RWPE1 (cell line): ENCODE data around the gene ADISSP.
A peak's percentile ranks its signal among the peaks of the same experiment; 100 is the strongest.
"Not testable (repeated sequence)": the region's sequence is repeated elsewhere in the genome, so short reads cannot be mapped to it uniquely, and the experiment has no call there.

Experiments
- CTCF ChIA-PET: fragments of 350-600 bp; sonication (Branson Sonifier 250); formaldehyde crosslinking; extraction: SDS; loops from one replicate; lab custom pipeline; 2021; lab: Yijun Ruan, JAX
- POLR2A ChIA-PET: fragments of 400-600 bp; formaldehyde crosslinking; extraction: SDS; loops from one replicate; lab custom pipeline; 2020; ENCODE audit warnings: antibody characterized with exemption; ENCODE audit not compliant: low non-redundant PET; lab: Yijun Ruan, JAX
- DNase-seq: peaks from one replicate; pipeline ENCODE4 v3.0.0; 2012; ENCODE audit warnings: low spot score
- H3K27ac ChIP-seq: fragments of 450-650 bp; 2 replicates; pipeline ENCODE4 v1.5.1; 2017
- CTCF ChIP-seq: fragments of 450-650 bp; conservative IDR thresholded peaks from 2 replicates; pipeline ENCODE4 v1.5.1; 2017; ENCODE audit warnings: low read depth, mild to moderate bottlenecking

Gene ADISSP

GRCh38 chr20:3795511-3796468 lies 28.2 kb upstream of the ADISSP start, which contains the start of gene CDC25B:
Gene CDC25B, plus strand, starts transcription at chr20:3796310. Its CDS starts 222 bp downstream, at chr20:3796532.
- peak; percentile 93 for DNase-seq
- CTCF ChIA-PET = interaction anchor here (0.6 to 3.5 kb wide), 5 partner anchors 8 to 85 kb away, joined by 3 to 17 read pairs (median 5); partner anchors contain the start of gene AP5S1

GRCh38 chr20:3794701-3795420 lies 27.3 kb upstream of the ADISSP start:
- H3K27ac ChIP-seq = peak overlapping the region; percentile 100
- POLR2A ChIA-PET = interaction anchor here (1.3 kb wide), 1 partner anchor 26 kb away, joined by 4 read pairs; the partner anchor contains the start of gene AP5S1
- DNase-seq = no peak
- CTCF ChIA-PET = interaction anchor here (0.6 to 3.5 kb wide), 3 partner anchors 24 to 182 kb away, joined by 3 to 17 read pairs (median 7); partner anchors contain the start of gene AP5S1
- TF ChIP-seq CTCF = no peak

More at GRCh38 chr20:3795511-3796468, 28.2 kb upstream of the ADISSP start, which contains the start of gene CDC25B:
- H3K27ac ChIP-seq = peak within 1 kb of the TSS; percentile 100
- POLR2A ChIA-PET = interaction anchor here (0.5 to 1.3 kb wide), 4 partner anchors 9 to 1288 kb away, joined by 4 to 13 read pairs (median 6); partner anchors contain the start of genes AP5S1 and CENPB
- no peak for TF ChIP-seq CTCF

- CTCF ChIA-PET = interaction anchor here (3.5 kb wide), 1 partner anchor 24 kb away, joined by 17 read pairs; no protein-coding TSS in a partner anchor
- H3K27ac ChIP-seq = peak overlapping the region; percentile 100
- POLR2A ChIA-PET, DNase-seq: not testable (repeated sequence)
Observed at GRCh38 chr20:3794168-3794567, 26.6 kb upstream of the ADISSP start.

GRCh38 chr20:3789201-3789600 lies 21.6 kb upstream of the ADISSP start:
- DNase-seq = not testable (repeated sequence)
- ChIA-PET POLR2A (interaction anchor here (0.7 kb wide), 1 partner anchor 23 kb away, joined by 4 read pairs; no protein-coding TSS in a partner anchor), CTCF (interaction anchor here (0.6 kb wide), 1 partner anchor 31 kb away, joined by 5 read pairs; the partner anchor contains the start of gene AP5S1)
- H3K27ac ChIP-seq = peak overlapping the region; percentile 37

GRCh38 chr20:3788685-3789155 lies 21.2 kb upstream of the ADISSP start:
- TF ChIP-seq CTCF = no peak
- H3K27ac ChIP-seq = peak overlapping the region; percentile 37
- DNase-seq = no peak
- ChIA-PET CTCF (interaction anchor here (0.6 to 1.4 kb wide), 3 partner anchors 32 to 112 kb away, joined by 4 to 5 read pairs (median 4); partner anchors contain the start of gene AP5S1), POLR2A (no interaction called here)

DNA sequence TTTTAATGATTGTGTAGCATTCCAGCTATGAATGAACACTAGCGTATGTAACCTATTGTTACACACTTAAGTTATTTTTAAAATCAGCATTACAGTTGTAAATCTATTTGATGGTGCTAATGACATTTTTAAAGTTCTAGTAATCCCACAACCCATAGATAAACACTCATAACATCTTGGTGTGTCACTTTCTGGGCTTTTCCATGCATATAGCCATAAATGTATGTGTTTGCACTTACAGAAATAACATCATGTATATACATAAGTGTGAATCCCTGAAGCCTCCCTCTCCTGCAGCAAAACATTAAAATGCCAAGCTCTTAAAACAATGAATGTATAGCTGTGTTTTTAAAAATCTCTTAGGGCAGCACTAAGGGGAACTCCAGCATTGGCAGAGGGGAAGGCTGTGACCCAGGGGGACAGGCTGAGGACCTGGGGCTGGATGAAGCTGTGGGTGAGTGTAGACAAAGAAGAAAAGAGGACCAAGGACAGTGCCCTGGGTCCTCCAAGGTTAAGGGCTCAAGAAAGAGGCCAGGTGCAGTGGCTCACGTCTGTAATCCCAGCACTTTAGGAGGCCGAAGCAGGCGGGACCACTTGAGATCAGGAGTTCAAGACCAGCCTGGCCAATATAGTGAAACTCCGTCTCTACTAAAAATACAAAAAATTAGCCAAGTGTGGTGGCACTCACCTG lies 19.9 kb upstream of the ADISSP start:
- POLR2A ChIA-PET = interaction anchor here (1.0 kb wide), 1 partner anchor 33 kb away, joined by 3 read pairs; the partner anchor contains the start of gene AP5S1
- DNase-seq = no peak
- TF ChIP-seq CTCF = no peak
- H3K27ac ChIP-seq = peak overlapping the region; percentile 36
- CTCF ChIA-PET = interaction anchor here (0.6 to 3.5 kb wide), 11 partner anchors 8 to 111 kb away, joined by 3 to 32 read pairs (median 4); partner anchors contain the start of gene AP5S1
